Muscle layer of duodenum (tissue), 2 donors: ENCODE results near the gene EPHA10.
A peak's percentile ranks its signal among the peaks of the same experiment; 100 is the strongest.

ENCODE experiments used
- H3K27ac ChIP-seq: one replicate; pipeline ENCODE4 v1.7.0; 2013; ENCODE audit warnings: mild to moderate bottlenecking, low read length
- H3K27me3 ChIP-seq: one replicate; pipeline ENCODE4 v1.7.0; 2013; ENCODE audit warnings: low read depth, mild to moderate bottlenecking, control low read depth, low read length
- H3K36me3 ChIP-seq, 2 donors: one replicate each; pipeline ENCODE4 v1.7.0; 2013; ENCODE audit warnings: low read length in 2 of 2, control low read depth in 1 of 2, mild to moderate bottlenecking in 1 of 2; ENCODE audit not compliant: insufficient read depth in 2 of 2, control insufficient read depth in 1 of 2
- H3K4me1 ChIP-seq, 2 donors: one replicate each; pipeline ENCODE4 v1.7.0; 2013; ENCODE audit warnings: low read length in 2 of 2, mild to moderate bottlenecking in 2 of 2, control low read depth in 1 of 2, moderate library complexity in 1 of 2; ENCODE audit not compliant: insufficient read depth in 2 of 2, control insufficient read depth in 1 of 2
- H3K4me3 ChIP-seq, 2 donors: one replicate each; pipeline ENCODE4 v1.7.0; 2013; ENCODE audit warnings: low read length in 2 of 2, low read depth in 1 of 2, mild to moderate bottlenecking in 1 of 2
- H3K9me3 ChIP-seq, 2 donors: one replicate each; pipeline ENCODE4 v1.7.0; 2013; ENCODE audit warnings: low read length in 2 of 2, control low read depth in 1 of 2, mild to moderate bottlenecking in 1 of 2; ENCODE audit not compliant: control insufficient read depth in 1 of 2
- donor health status: healthy.

EPHA10 gene

GRCh38 chr1:37764888-37765441 lies at the start of gene EPHA10:
TSS of gene EPHA10 (minus strand) at chr1:37765120. CDS start at chr1:37765066, 54 bp downstream.
- Histone ChIP-seq H3K4me3 (no peak within 1 kb of the TSS), H3K4me1 (no peaks in the 10 kb centered on the region), H3K27me3 (peaks cover 48% of the 10 kb centered on the region), H3K36me3 (no peaks in the 10 kb centered on the region), H3K27ac (no peak within 1 kb of the TSS), H3K9me3 (no peaks in the 10 kb centered on the region)

GRCh38 chr1:37814252-37814651 lies 49.3 kb upstream of the EPHA10 start:
- Histone ChIP-seq H3K4me3 (no peak overlapping the region), H3K36me3 (peaks cover 22 to 39% of the 10 kb centered on the region in 2 donors), H3K9me3 (no peaks in the 10 kb centered on the region), H3K27me3 (no peaks in the 10 kb centered on the region), H3K4me1 (peaks cover under 1 to 12% of the 10 kb centered on the region in 2 donors), H3K27ac (no peak overlapping the region)

- Histone ChIP-seq H3K36me3 (peaks cover 22 to 33% of the 10 kb centered on the region in 2 donors), H3K27ac (no peak overlapping the region)
These were observed 48.7 kb upstream of the EPHA10 start for GRCh38 chr1:37813529-37814145.

GRCh38 chr1:37811027-37811655 lies 46.2 kb upstream of the EPHA10 start:
- Histone ChIP-seq H3K27ac (no peak overlapping the region), H3K4me1 (peaks cover 9 to 34% of the 10 kb centered on the region in 2 donors), H3K9me3 (no peaks in the 10 kb centered on the region), H3K4me3 (no peak overlapping the region), H3K27me3 (no peaks in the 10 kb centered on the region), H3K36me3 (peaks cover 18 to 28% of the 10 kb centered on the region in 2 donors)

More at GRCh38 chr1:37813529-37814145, 48.7 kb upstream of the EPHA10 start:
- H3K9me3 ChIP-seq = no peaks in the 10 kb centered on the region
- no peak overlapping the region for H3K4me3 ChIP-seq
- peaks cover 3 to 18% of the 10 kb centered on the region in 2 donors for H3K4me1 ChIP-seq
- no peaks in the 10 kb centered on the region for H3K27me3 ChIP-seq

GRCh38 chr1:37809942-37810341 lies 45.0 kb upstream of the EPHA10 start:
- peaks cover 9 to 35% of the 10 kb centered on the region in 2 donors for H3K4me1 ChIP-seq
- peaks cover 23 to 28% of the 10 kb centered on the region in 2 donors for H3K36me3 ChIP-seq
- H3K4me3 ChIP-seq = no peak overlapping the region
- no peak overlapping the region for H3K27ac ChIP-seq
- H3K9me3 ChIP-seq = no peaks in the 10 kb centered on the region
- H3K27me3 ChIP-seq = no peaks in the 10 kb centered on the region

GRCh38 chr1:37808369-37809319 lies 43.7 kb upstream of the EPHA10 start:
- H3K4me3 ChIP-seq = peak overlapping the region; percentile 67 to 95
- H3K9me3 ChIP-seq = no peaks in the 10 kb centered on the region
- H3K27me3 ChIP-seq = no peaks in the 10 kb centered on the region
- peaks cover 9 to 35% of the 10 kb centered on the region in 2 donors for H3K4me1 ChIP-seq
- H3K36me3 ChIP-seq = peaks cover 29 to 30% of the 10 kb centered on the region in 2 donors
- H3K27ac ChIP-seq = peak overlapping the region; percentile 75

- no peaks in the 10 kb centered on the region for H3K9me3 ChIP-seq
- H3K36me3 ChIP-seq = peaks cover 30 to 37% of the 10 kb centered on the region in 2 donors
- H3K27me3 ChIP-seq = no peaks in the 10 kb centered on the region
- peak within 1 kb of the TSS; percentile 80 for H3K27ac ChIP-seq
- H3K4me3 ChIP-seq = peak within 1 kb of the TSS; percentile 81 to 95
- peaks cover 9 to 35% of the 10 kb centered on the region in 2 donors for H3K4me1 ChIP-seq
These were observed 42.8 kb upstream of the EPHA10 start, which contains the start of the genes C1orf122 and YRDC for GRCh38 chr1:37807555-37808368. TSS of gene C1orf122 (plus strand) at chr1:37807790. CDS start at chr1:37808405, 615 bp downstream. TSS of gene YRDC (minus strand) at chr1:37808208. CDS start at chr1:37808180, 28 bp downstream.

- H3K4me3 ChIP-seq = peak overlapping the region; percentile 81 to 95
- H3K36me3 ChIP-seq = peaks cover 34 to 43% of the 10 kb centered on the region in 2 donors
- peak overlapping the region; percentile 80 for H3K27ac ChIP-seq
- no peaks in the 10 kb centered on the region for H3K27me3 ChIP-seq
- H3K4me1 ChIP-seq = peaks cover 9 to 35% of the 10 kb centered on the region in 2 donors
- H3K9me3 ChIP-seq = no peaks in the 10 kb centered on the region
These were observed 42.3 kb upstream of the EPHA10 start for GRCh38 chr1:37807220-37807554.

GRCh38 chr1:37802439-37802838 lies 37.5 kb upstream of the EPHA10 start:
- H3K4me1 ChIP-seq = peaks cover 6 to 15% of the 10 kb centered on the region in 2 donors
- no peak overlapping the region for H3K27ac ChIP-seq
- no peaks in the 10 kb centered on the region for H3K27me3 ChIP-seq
- no peaks in the 10 kb centered on the region for H3K9me3 ChIP-seq
- H3K4me3 ChIP-seq = no peak overlapping the region
- peaks cover 34 to 66% of the 10 kb centered on the region in 2 donors for H3K36me3 ChIP-seq

- H3K27ac ChIP-seq = no peak overlapping the region
- H3K4me3 ChIP-seq = no peak overlapping the region
- H3K36me3 ChIP-seq = peaks cover 4 to 30% of the 10 kb centered on the region in 2 donors
- H3K4me1 ChIP-seq = peaks cover 0 to 17% of the 10 kb centered on the region in 2 donors
- no peaks in the 10 kb centered on the region for H3K9me3 ChIP-seq
- H3K27me3 ChIP-seq = no peaks in the 10 kb centered on the region
These were observed 32.9 kb upstream of the EPHA10 start for GRCh38 chr1:37797750-37798345.
